Right lobe of liver (tissue), 6 donors: ENCODE results near the gene COPS7B. TPM values are rescaled to one million over a fixed set of nuclear protein-coding genes. Genes with fewer than 3 reads are reported as not detected.
A peak's percentile ranks its signal among the peaks of the same experiment; 100 is the strongest.
"Not testable (repeated sequence)": the region's sequence is repeated elsewhere in the genome, so short reads cannot be mapped to it uniquely, and the experiment has no call there.

ENCODE experiments used
- ATAC-seq, 4 donors: fragments of 200-7000 bp; cut with Tn5 transposase; one replicate each; pipeline ENCODE4 v1.9.1; 2020; ENCODE audit warnings: mild to moderate bottlenecking in 4 of 4, moderate library complexity in 4 of 4
- DNase-seq, 3 donors: peaks; one replicate each; pipeline ENCODE4 v3.0.0-alpha.2; 2020
- H3K27ac ChIP-seq, 3 donors: fragments of 200-600 bp; one replicate each; pipeline ENCODE4 v1.8.0; 2022
- H3K27me3 ChIP-seq, 2 donors: fragments of 200-600 bp; one replicate each; pipeline ENCODE4 v1.8.0; 2022
- H3K36me3 ChIP-seq, 4 donors: fragments of 200-600 bp; sonication (generic) in 1 of 4; one replicate each; pipeline versions ENCODE4 v1.5.1 to v1.8.0; 2017 to 2022; ENCODE audit warnings: control low read depth in 1 of 4
- H3K4me1 ChIP-seq, 4 donors: fragments of 200-600 bp; sonication (generic) in 1 of 4; one replicate each; pipeline versions ENCODE4 v1.5.1 to v1.8.0; 2017 to 2022; ENCODE audit warnings: control low read depth in 1 of 4
- H3K4me3 ChIP-seq, 3 donors: fragments of 200-600 bp; one replicate each; pipeline ENCODE4 v1.8.0; 2022
- H3K9me3 ChIP-seq, 4 donors: fragments of 200-600 bp; sonication (generic) in 1 of 4; one replicate each; pipeline versions ENCODE4 v1.5.1 to v1.8.0; 2017 to 2022; ENCODE audit warnings: control low read depth in 1 of 4
- POLR2A ChIP-seq: fragments of 450-650 bp; IDR thresholded peaks from one replicate; pipeline ENCODE4 v1.6.1; 2017; ENCODE audit warnings: antibody characterized with exemption, mild to moderate bottlenecking
- WGBS: methylation state at CpG from one replicate; pipeline ENCODE4 v1.1.6; 2018; ENCODE audit warnings: low coverage, low lambda C conversion rate; ENCODE audit not compliant: insufficient coverage; ENCODE audit errors: missing lambda C conversion rate; 5-methylcytosine and 5-hydroxymethylcytosine counted together
- intact Hi-C, 2 donors: fragments of 100-400 bp; cut with DNase I; formaldehyde crosslinking; loops; one replicate each; pipeline versions ENCODE4 v1.11.2 to v1.14.1; 2022
- long read RNA-seq: library from polyadenylated mRNA; unstranded; transcript quantifications from one replicate; pipeline ENCODE4 v2.0.0, GENCODE V29; 2019
- total RNA-seq, 6 experiments: library from RNA; depleted of rRNA in 2 of 6; stranded (reverse); fragments of >200 nt in 2 of 6; fragmentation: NEBNext Ultra II Directional in 3 of 6; extraction: Animal tissue kit (Norgen Biotek cat#: 25700) in 3 of 6; gene quantifications; one replicate each; pipeline versions ENCODE4 v1.1.0 to v1.2.4, GENCODE V29; 2016 to 2023
- TF ChIP-seq, protein P1 (sequence below), 4 donors: fragments of 200-600 bp in 3 of 4; fragments of 450-650 bp in 1 of 4; IDR thresholded peaks; one replicate each; pipeline versions ENCODE4 v1.5.1 to v1.8.0; 2016 to 2022; ENCODE audit warnings: antibody characterized with exemption in 4 of 4, mild to moderate bottlenecking in 2 of 4
- donor health status: DM: no; HTN: yes; CAD: no.
- donor health status: DM: no; HTN: no; CAD: no.
- donor health status: DM: no; HTN: no; CAD: no.
- donor health status: DM: no; HTN: yes; CAD: no.
- donor health status: DM: no; HTN: yes; CAD: no.

The COPS7B gene
- 10 to 100 TPM in 5 of 6 experiments, 1 to 10 TPM in 1; 8.9 to 21.4 (median 12.7) TPM for total RNA-seq
- long read RNA-seq, partial matches to known transcripts: 0 of 2 reads
- long read RNA-seq, other reads (novel, unspliced or antisense): 1 of 2 reads

DNA sequence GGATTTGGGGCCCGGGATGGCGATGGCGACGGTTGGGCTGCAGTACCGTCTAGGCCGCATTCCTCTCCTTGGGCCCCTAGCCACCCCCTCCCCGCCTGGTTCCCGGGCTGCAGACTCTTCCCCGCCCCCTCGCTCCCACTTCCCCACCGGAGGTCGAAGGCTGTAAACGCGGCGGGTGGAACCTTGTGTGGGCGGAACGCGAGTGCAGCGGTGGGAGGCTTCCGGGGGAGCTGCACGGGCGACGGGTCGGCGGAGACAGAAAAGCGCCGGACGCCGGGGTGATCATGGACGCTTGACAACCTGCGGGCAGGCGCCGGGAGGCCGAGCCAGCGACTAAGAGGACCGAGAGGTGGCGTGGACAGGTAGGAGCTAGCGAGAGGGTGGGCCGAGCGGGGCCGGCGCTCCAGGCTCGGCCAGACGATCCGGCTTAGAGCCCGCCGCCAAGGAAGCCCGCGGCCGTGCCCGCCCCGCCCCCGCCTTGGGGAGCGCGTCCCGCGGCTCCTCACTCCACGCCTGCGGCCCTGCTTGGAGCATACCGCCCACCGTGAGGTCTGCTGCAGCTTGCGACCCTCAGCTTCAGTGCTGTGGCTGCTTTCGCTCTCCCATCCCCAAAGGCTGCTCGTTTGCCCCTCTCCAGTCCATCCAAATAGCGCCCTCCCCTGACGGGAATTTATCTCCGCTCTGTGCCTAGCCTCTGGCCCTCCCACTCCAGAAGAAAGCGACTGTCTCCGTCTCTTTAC, at the start of gene COPS7B:
Gene COPS7B, plus strand, starts transcription at position 269 of the 740 bp plus-strand sequence. CDS start 2,126 bp downstream, outside the sequence.
- peak; percentile 61 to 79 (median 72) for ATAC-seq
- 3% methylated on average over 14 of the region's 69 CpGs for WGBS
- peak; percentile 76 to 85 (median 85) for DNase-seq
- H3K4me1 ChIP-seq: peaks cover 0 to 28% (median 12%) of the 10 kb centered on the region in 4 donors
- H3K36me3 ChIP-seq: peaks cover 0 to 14% (median 2%) of the 10 kb centered on the region in 4 donors
- peak within 1 kb of the TSS; percentile 33 to 61 (median 58) for H3K27ac ChIP-seq
- no peaks in the 10 kb centered on the region for H3K27me3 ChIP-seq
- TF ChIP-seq, protein P1, sequence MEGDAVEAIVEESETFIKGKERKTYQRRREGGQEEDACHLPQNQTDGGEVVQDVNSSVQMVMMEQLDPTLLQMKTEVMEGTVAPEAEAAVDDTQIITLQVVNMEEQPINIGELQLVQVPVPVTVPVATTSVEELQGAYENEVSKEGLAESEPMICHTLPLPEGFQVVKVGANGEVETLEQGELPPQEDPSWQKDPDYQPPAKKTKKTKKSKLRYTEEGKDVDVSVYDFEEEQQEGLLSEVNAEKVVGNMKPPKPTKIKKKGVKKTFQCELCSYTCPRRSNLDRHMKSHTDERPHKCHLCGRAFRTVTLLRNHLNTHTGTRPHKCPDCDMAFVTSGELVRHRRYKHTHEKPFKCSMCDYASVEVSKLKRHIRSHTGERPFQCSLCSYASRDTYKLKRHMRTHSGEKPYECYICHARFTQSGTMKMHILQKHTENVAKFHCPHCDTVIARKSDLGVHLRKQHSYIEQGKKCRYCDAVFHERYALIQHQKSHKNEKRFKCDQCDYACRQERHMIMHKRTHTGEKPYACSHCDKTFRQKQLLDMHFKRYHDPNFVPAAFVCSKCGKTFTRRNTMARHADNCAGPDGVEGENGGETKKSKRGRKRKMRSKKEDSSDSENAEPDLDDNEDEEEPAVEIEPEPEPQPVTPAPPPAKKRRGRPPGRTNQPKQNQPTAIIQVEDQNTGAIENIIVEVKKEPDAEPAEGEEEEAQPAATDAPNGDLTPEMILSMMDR (IDR thresholded peaks at IDR 0.05): peak in 3 of 4 donors; percentile 28 to 38 (median 37)
- peak; percentile 25 for TF ChIP-seq POLR2A
- no peaks in the 10 kb centered on the region for H3K9me3 ChIP-seq
- H3K4me3 ChIP-seq: peak within 1 kb of the TSS; percentile 87 to 99 (median 99)
- intact Hi-C loops: loop anchor here in 1 of 2 donors (10.0 kb wide), 1 partner anchor 72 kb away; no protein-coding TSS in a partner anchor

DNA sequence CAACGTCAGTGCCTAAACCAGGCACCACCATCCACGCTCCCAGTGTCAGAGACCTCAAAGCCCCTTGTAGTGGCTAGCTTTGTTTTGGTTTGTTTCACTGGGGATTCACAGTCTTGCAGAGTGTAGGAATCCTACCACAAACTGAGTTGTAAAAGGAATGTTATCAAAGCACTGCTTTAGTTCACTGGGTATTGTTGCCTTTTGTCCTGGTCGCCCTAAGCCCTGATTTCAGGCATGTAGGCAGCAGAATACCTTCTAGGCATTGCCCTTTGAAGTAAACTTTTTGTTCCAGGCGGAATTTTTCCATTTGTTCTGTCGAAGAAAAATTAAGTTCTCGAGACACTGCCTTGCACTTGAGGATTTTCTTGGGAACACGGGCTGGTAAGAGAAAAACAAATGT, 48.5 kb upstream of the COPS7B start:
- TF ChIP-seq, protein P1 (IDR thresholded peaks at IDR 0.05): no peak
- no peak for TF ChIP-seq POLR2A
- Histone ChIP-seq H3K9me3 (no peaks in the 10 kb centered on the region), H3K27ac (no peak overlapping the region), H3K4me1 (no peaks in the 10 kb centered on the region), H3K27me3 (no peaks in the 10 kb centered on the region), H3K4me3 (no peak overlapping the region), H3K36me3 (peaks cover 0 to 6% (median 0%) of the 10 kb centered on the region in 4 donors)
- no peak for DNase-seq
- 90% methylated on average over 7 of the region's 7 CpGs for WGBS
- intact Hi-C loops: no loop called here
- ATAC-seq: no peak

DNA sequence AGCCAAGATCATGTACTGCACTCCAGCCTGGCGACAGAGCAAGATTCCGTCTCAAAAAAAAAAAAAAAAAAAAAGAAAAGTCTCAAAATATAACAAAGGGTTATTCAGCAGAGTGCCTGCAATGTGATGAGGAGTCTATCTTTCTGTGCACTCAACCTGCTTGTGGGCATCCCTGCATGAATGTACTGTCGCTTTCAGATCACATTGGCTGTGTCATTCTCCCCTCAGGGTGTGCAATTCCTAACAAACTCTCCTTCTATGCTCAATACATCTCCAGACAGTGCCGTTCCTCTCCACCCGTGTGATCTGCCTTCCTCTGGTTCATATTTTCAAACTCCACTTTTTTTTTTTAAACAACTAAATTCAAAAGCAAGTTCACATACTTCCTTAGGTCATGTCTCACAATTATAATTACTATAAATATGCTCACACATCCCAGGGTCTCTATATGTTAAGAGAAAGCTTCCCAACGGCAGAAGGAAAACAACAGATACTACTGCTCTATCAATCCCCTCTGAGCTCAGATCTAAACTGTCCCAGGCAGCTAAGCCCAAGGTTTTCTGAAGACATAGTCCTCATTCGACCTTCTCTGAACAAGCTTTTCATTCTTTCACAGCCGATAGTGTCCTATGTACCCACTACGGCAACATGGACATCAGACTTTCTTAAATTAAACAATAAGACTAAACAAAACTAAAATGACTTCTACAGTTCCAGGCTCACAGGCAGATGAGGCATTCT, 42.7 kb upstream of the COPS7B start:
- DNase-seq (no peak), ATAC-seq (no peak)
- Histone ChIP-seq H3K9me3 (no peaks in the 10 kb centered on the region), H3K36me3 (no peaks in the 10 kb centered on the region), H3K4me3 (no peak overlapping the region), H3K27ac (no peak overlapping the region), H3K4me1 (peaks cover 0 to 4% (median 0%) of the 10 kb centered on the region in 4 donors), H3K27me3 (no peaks in the 10 kb centered on the region)
- TF ChIP-seq, protein P1 (IDR thresholded peaks at IDR 0.05): no peak
- TF ChIP-seq POLR2A: no peak
- intact Hi-C loops: no loop called here
- 72% methylated on average over 7 of the region's 9 CpGs for WGBS

DNA sequence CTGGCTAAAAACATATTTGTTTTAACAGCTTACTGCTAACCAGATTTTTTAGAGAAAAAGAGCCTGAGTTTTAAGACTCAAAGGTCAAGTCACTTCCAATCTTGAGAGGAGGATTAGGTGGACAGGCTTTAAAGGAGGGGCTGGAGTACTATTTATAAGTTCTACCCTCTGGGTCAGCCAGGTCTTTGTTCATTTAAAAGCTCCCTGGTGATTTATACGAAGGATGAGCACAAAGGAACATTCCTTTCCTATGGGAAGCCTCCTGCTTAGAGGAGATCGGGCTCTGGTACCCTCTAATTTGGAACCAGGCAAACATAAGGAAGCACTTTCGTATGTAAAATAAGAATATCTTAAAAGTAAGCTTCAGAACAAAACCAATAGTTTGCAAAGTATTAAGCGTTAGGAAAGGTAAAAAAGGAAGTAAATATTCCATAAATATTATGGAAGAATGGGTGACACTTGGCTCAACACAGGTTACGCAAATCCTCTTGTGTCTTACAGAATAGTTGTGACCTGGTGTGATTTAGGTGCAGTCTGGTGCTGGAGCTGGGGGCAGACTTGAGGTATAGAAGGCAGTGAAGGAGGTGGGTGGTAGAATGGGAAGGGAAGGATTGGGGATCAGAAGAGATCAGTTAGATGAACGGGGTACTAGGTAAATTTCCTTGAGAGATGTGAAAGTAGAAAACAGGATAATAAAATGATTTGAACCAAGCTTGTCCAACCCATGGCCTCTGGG, 40.8 kb upstream of the COPS7B start:
- Histone ChIP-seq H3K27ac (no peak overlapping the region), H3K9me3 (no peaks in the 10 kb centered on the region), H3K4me3 (no peak overlapping the region), H3K4me1 (peaks cover 0 to 5% (median 0%) of the 10 kb centered on the region in 4 donors), H3K36me3 (no peaks in the 10 kb centered on the region), H3K27me3 (no peaks in the 10 kb centered on the region)
- intact Hi-C loops: no loop called here
- no peak for ATAC-seq
- DNase-seq: no peak
- 85% methylated on average over 6 of the region's 6 CpGs for WGBS
- TF ChIP-seq, protein P1 (IDR thresholded peaks at IDR 0.05): no peak
- no peak for TF ChIP-seq POLR2A

DNA sequence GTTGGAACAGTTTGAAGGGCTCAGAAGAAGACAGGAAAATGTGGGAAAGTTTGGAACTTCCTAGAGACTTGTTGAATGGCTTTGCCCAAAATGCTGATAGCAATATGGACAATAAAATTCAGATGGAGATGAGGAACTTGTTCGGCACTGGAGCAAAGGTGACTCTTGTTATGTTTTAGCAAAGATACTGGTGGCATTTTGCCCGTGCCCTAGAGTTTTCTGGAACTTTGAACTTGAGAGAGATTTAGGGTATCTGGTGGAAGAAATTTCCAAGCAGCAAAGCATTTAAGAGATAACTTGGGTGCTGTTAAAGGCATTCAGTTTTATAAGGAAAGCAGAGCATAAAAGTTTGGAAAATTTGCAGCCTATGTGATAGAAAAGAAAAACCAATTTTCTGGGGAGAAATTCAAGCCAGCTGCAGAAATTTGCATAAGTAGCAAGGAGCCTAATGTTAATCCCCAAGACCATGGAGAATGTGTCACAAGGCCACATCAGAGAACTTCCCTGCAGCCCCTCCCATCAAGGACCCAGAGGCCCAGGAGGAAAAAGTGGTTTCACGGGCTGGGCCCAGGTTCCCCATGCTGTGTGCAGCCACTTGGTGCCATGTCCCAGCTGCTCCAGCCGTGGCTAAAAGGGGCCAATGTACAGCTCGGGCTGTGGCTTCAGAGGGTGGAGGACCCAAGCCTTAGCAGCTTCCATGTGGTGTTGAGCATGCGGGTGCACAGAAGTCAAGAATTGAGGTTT, 37.9 kb upstream of the COPS7B start:
- peak in 1 of 3 donors; percentile 54 for DNase-seq
- H3K4me1 ChIP-seq, H3K27me3 ChIP-seq, H3K27ac ChIP-seq, intact Hi-C loops, ATAC-seq, H3K9me3 ChIP-seq, H3K36me3 ChIP-seq, H3K4me3 ChIP-seq: not testable (repeated sequence)
- WGBS: 32% methylated on average over 2 of the region's 6 CpGs

DNA sequence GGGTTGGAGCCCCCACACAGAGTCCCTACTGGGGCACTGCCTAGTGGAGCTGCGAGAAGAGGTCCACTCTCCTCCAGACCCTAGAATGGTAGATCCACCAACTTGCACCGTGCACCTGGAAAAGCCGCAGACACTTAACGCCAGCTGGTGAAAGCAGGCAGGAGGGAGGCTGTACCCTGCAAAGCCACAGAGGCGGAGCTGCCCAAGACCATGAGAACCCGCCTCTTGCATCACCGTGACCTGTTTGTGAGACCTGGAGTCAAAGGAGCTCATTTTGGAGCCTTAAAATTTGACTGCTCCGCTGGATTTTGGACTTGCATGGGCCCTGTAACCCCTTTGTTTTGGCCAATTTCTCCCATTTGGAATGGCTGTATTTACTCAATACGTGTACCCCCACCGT, 37.2 kb upstream of the COPS7B start:
- H3K36me3 ChIP-seq, H3K27ac ChIP-seq, H3K4me3 ChIP-seq, H3K9me3 ChIP-seq, H3K4me1 ChIP-seq, DNase-seq, ATAC-seq, H3K27me3 ChIP-seq, intact Hi-C loops: not testable (repeated sequence)
- WGBS: 92% methylated on average over 4 of the region's 10 CpGs
